Ammon's horn (tissue), 1 donor: Measurements from ENCODE around the gene ZNF341.
"Not testable (repeated sequence)": the region's sequence is repeated elsewhere in the genome, so short reads cannot be mapped to it uniquely, and the experiment has no call there.

Source experiments
- DNase-seq: peaks from one replicate; pipeline ENCODE4 v3.0.0-alpha.2; 2016; ENCODE audit warnings: low spot score

The ZNF341 gene

DNA sequence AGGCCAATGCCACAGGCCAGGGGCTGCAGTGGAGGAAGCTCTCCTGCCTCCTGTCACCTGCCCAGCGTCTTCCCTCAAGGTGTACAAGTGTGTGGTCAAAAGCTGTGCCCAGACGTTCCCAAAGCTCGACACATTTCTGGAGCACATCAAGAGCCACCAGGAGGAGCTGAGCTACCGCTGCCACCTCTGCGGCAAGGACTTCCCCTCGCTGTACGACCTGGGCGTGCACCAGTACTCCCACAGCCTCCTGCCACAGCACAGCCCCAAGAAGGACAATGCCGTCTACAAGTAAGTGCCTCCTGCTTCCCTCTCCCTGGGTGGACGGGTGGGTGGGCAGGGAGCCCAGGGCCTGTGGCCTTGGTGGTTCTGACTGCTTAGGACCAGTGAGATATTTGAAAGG, 38.2 kb downstream of the ZNF341 start:
- no peak for DNase-seq

DNA sequence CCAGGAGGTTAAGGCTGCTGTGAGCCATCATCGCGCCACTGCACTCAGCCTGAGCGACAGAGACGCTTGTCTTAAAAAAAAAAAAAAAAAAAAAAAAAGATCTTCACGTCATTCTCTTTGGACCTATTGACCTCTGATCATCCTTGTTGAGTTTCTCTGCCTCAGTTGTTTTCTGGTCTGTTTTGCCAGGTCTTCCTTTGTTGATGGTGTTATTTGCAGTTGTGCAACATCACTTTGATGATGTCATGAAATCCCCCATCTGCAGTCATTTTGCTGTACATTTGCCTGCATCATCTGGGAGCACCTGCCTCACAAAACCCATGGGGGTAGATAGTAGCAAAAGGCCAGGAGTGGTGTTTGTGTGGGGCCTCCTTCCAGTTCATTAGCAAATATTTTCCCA, 40.1 kb downstream of the ZNF341 start:
- DNase-seq: no peak

DNA sequence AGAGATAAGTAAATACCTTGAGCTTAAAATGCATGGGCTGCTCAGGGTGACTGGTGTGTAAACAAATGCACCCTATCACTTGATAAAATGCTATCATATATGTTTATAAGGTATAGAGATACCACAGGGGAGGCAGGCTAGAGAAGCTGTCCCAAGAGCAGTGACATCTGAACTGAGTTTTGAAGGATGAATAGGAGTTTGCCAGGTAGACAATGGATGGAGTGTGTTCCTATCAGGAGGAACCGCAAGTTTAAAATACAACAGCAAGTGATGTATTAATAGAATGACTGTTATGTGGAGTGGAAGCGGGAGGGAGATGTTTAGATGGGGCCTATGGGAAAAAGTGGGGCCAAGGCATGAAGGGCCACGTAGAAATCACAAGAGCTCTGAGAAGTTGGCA, 40.6 kb downstream of the ZNF341 start:
- DNase-seq: no peak

DNA sequence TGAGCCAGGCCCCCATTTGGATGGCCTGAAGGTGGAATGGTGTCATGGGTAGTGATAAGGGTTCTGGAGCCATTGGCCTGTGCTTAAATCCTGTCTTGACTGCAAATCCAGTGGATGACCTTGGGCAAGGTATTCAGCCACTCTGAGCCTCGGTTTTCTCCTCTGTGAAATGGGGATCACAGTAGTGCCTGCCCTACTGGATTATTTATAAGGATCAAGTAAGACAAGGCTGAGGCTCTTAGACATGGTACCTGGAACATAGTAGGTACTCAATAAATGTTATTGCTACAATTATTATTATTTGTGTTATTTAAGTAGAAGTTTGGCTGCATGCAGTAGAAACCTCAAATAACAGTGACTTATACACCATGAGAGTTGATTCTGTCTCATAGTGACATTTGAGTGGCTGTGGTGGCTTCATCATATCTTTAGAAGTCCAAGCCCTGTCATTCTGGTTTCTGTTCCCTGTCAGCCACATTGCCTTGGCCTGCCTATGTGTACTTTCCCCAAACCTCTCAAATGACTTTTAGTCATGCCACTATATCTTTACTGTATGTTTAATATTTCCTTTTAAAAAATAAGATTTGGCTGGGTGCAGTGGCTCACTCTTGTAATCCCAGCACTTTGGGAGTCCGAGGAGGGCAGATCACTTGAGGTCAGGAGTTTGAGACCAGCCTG, 41.8 kb downstream of the ZNF341 start:
- no peak for DNase-seq

DNA sequence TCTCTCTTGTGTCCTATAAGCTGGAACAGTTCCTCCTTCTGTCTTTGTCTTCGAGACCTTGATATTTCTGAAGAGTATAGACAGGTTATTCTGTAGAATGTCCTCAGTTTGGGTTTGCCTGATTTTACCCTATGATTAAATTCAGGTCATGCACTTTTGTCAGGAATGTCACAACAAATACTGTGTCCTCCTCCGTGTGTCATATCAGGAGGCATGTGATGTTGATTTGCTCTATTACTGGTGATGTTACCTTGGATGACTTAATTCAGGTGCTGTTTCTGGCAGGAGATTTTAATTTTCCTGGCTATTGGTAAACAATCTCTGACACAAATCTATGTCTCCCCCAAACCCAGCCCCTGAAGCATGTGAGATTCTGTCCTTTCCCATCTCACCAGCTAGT, 46.0 kb downstream of the ZNF341 start:
- DNase-seq: no peak

DNA sequence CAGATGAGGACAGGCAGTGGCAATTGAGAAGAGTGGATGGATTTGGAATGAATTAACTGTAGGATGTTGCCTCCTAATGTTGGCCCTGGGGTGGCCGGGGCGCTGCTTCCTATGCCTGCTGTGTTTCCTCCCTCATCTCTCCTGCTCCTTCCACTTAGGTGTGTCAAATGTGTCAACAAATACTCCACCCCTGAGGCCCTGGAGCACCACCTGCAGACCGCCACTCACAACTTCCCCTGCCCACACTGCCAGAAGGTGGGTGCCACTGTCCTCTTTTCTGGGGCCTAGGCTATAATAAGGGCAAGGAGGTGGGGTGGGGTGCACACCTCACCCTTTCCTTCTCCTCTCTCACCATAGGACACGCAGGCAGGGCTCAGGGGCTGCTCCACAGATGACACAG, 49.3 kb downstream of the ZNF341 start:
- DNase-seq: no peak

DNA sequence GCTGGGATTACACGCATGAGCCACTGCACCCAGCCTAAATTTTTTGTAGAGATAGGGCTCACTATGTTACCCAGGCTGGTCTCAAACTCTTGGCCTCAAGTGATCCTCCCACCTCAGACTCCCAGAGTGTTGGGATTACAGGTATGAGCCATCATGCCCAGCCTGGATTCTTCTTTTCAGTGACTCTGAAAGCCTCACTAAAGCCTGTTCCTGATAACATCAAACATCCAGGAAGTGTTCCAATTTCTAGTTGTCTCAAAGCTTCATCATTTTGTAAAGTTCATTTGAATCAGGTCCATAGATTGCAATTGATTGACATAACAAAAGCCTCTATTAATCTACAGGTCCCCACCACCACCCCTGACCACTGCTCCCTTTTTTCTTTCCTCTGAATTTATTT, 50.1 kb downstream of the ZNF341 start:
- no peak for DNase-seq

DNA sequence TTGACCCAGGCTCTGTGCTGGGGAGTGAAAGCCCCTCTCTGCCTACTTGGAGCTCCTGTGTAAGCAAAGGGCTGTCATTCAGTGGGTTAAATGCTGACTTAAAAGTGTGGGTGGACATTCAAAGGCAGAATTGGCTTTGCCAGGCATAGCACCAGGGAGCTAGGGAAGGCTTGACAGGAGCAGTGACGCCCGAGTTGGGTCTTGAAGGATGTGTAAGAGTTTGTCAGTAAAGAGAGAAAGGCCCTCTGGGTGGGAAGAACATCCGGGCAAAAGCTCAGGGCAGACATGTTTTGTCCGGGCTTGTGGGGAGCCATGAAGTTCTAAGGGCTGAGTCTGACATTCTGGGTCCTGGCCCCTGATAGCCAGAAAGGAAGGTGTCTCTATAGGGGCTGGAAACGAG, 51.5 kb downstream of the ZNF341 start:
- DNase-seq: no peak

DNA sequence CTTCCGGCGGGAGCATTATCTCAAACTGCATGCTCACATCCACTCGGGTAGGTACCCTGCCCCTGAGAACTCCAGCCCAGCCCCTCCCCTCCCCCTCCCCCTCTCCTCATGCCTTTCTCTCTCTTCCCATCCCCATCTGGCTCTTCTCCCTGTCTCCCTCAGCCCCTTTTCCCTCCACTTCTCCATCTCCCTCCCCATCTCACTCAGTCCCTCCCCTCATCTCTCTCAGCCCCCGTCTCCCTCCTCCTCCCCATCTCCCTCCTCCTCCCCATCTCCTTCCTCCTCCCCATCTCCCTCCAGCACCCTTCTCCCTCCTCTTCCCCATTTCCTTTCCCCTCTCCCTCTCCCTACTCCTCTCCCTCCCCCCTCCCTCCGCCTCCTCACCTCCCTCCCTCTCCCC, 52.0 kb downstream of the ZNF341 start:
- DNase-seq: no peak

DNA sequence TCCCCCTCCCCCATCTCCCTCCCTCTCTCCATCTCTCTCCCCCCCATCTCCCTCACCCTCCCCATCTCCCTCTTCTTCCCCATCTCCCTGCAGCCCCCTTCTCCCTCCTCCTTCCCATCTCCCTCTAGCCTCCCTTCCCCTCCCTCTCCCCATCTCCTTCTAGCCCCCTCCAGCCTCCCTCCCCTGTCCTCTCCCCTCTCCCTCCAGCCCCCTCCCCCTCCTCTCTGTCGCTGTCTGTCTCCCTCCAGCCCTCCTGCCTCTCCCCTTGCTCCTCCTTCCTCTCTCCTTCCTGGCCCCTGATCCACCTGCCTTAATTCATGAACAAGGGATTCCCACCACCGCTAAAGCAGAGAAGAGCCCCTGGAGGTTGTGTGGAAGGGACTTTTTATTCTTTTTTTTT, 52.4 kb downstream of the ZNF341 start:
- DNase-seq: no peak

DNA sequence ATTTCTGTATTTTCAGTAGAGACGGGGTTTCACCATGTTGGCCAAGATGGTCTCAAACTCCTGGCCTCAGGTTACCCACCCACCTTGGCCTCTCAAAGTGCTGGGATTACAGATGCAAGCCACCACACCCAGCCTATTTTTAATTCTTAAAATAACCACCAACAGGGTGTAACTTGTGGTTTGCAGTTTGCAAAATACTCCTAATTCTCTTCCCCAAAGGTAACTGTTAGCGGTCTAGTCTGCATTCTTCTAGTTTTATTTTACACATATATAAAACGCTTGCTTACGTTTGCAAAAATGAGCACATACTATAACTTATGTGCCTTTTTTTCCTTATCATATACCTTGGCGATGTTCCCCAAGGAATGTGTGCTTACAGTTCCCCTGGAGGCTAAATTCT, 53.7 kb downstream of the ZNF341 start:
- DNase-seq: no peak

DNA sequence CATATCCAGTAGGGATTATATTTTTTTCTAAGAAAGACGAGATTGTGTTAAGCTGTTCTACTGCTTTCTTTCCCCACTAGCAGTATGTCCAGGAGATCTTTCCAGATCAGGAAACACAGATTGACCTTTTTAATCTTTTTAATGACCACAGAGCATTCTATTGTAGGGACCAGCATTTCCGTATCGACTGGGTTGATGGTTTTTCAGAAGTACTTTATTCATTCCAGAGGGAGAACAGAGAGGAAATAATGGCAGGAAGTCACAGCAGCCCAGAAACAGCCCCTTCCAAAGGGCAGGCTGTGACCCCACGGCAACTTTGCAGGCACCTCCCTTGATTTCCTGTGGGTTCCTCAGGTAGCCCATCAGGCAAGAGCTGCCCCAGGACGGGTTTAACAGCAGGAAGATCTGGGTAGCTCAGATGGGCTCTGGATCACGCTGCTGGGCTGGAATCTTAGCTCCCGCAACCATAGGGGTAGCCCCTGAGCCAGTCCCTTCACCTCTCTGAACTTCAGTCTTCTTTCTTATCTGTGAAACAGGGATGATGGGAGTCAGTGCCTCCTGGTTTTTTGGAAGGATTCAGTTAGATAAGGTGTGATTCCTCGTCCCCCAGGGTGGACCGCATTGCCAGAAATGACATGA, 55.6 kb downstream of the ZNF341 start:
- DNase-seq: no peak

DNA sequence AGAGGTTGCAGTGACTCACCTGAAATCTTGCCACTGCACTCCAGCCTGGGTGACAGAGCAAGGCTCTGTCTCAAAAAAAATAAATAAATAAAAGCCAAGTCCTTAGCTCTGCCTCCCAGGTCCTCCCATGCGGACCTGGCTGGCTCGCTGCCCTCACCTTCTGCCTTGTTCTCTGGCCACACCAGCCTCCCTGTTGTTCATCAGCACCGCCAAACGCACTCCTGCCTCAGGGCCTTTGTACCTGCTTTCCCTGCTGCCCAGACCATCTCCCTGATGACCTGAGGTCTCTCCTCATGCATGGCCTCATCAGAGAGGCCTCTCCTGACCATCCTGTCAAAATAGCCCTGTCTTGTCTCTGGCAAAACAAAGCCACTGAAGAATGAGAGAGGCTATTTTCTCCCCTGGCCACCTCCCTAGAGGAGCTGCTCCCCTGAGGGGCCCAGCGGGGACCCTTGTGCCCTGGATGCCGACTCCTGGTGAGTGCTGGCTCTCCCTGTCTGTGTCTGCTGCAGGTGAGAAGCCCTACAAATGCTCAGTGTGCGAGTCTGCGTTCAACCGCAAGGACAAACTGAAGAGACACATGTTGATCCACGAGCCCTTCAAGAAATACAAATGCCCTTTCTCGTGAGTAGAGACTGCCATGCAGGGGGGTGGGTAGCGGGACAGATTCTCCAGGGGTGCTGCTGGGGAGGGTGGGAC, 56.7 kb downstream of the ZNF341 start:
- no peak for DNase-seq

DNA sequence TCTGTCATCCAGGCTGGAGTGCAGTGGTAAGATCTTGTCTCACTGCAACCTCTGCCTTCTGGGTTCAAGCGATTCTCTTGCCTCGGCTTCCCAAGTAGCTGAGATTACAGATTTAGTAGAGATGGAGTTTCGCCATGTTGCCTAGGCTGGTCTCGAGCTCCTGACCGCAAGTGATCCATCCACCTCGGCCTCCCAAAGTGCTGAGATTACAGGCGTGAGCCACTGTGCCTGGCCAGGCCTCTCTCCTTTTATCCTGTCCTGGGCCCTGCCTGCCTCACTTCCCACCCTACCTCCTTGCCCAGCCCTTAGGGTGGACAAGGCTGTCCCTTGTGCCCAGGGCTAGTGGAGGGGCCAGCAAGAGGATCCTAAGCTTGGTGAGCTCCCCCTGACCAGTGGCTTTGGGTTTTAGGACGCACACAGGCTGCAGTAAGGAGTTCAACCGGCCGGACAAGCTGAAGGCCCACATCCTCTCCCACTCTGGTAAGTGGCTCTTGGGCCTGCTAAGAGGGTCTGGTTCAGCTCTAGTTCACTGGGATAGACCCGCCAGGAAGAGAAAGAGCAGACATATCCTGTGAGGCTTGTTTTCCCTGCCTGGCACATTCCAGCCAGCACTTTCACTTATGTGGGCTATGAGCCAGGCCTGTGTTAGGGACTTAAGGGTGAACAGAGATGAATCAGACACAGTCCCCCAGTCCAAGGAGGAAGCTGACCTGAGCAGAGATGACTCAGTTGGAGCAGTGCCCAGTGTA, 57.5 kb downstream of the ZNF341 start:
- DNase-seq: no peak

DNA sequence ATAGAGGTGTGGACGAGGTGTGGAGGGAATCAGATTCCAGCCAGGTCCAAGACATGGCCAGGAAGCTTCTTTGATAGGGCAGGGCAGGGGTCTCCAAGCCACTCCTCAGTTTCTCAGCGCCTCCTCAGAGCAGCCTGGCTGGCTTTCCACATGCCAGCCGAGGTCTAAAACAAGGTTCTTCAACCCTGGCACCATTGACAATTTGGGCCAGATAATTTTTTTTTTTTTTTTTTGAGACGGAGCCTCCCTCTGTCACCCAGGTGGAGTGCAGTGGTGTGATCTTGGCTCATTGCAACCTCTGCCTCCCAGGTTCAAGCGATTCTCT, 58.0 kb downstream of the ZNF341 start:
- no peak for DNase-seq

DNA sequence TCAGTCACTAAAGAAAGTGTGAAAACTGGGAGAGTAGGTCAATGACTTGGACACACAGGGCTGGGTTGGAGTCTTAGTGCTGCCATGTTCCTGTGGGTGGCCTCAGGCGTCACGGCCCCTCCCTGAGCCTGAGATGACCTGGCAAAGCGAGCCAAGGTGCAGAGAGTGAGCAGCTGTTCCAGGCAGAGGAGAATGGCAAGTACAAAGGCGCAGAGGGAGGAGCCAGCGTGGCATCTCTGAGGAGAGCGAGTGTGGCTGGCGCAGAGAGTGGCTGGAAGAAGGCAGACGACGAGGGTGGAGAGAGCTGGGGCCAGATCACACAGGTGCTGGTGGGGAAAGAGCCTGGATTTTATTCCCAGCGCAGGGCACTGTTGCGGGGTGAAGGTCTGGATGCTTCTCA, 58.8 kb downstream of the ZNF341 start:
- no peak for DNase-seq

DNA sequence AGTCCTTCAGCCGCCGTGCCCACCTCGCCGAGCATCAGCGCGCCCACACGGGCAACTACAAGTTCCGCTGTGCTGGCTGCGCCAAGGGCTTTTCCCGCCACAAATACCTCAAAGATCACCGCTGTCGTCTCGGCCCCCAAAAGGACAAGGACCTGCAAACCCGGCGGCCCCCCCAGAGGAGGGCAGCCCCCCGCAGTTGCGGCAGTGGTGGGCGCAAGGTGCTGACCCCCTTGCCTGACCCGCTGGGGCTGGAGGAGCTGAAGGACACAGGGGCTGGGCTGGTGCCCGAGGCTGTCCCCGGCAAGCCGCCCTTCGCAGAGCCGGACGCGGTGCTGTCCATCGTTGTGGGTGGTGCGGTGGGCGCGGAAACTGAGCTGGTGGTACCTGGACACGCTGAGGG, 59.2 kb downstream of the ZNF341 start:
- DNase-seq: no peak

DNA sequence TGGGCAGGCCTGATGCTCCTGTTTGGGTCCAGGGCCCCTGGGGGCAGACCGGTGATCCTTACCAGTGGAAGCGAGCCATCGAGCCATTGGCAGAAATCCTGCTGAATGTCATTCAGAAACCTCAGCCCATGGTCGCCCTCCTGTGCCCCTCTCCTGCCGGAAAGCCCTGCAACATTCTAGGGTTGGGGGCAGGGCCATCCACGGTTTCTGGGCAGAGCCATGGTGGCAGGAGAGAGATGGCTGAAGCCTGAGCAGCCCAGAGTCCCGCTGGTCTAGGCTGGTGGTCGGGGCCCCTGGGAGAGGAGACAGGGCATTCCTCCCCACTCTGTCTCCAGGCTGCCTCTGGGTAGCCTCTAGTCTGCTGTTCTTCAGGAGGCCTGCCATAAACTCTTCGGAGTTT, 59.7 kb downstream of the ZNF341 start:
- no peak for DNase-seq

DNA sequence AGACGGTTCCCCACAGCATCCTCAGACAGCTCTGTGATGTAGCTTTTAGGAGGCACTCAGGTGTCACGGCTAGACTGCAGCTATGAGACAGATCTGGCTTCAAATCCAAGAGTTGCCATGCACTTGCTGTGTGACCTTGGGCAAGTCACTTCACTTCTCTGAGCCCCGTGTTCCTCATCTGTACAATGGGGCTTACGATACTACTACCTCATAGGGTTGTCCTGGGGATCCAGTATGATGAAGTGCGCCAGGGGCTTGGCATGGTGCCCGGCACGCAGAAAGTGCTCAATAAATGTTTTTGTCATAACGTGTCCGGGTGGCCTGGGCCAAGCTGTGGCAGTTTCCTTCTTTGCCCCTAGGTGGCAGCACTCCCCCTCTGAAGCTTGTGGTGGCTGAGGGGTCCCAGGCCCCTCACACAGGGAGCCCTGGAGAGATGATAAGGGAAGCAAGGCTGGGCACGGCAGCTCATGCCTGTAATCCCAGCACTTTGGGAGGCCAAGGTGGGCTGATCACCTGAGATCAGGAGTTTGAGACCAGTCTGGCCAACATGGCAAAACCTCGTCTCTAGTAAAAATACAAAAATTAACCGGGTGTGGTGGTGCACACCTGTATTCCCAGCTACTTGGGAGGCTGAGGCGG, 60.3 kb downstream of the ZNF341 start:
- peak; percentile 15 for DNase-seq

DNA sequence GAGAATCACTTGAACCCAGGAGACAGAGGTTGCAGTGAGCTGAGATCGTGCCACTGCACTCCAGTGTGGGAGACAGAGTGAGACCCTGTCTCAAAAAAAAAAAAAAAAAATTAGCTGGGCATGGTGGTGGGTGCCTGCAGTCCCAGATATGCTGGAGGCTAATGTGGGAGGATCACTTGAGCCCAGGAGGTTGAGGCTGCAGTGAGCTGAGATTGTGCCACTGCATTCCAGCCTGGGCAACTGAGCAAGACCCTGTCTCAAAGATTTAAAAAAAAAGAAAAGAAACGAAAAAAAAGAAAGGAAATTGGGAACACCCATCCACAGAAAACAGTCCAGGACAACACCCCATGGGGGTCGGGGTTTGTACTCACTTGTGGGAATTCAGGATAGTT, 60.8 kb downstream of the ZNF341 start:
- DNase-seq: not testable (repeated sequence)

DNA sequence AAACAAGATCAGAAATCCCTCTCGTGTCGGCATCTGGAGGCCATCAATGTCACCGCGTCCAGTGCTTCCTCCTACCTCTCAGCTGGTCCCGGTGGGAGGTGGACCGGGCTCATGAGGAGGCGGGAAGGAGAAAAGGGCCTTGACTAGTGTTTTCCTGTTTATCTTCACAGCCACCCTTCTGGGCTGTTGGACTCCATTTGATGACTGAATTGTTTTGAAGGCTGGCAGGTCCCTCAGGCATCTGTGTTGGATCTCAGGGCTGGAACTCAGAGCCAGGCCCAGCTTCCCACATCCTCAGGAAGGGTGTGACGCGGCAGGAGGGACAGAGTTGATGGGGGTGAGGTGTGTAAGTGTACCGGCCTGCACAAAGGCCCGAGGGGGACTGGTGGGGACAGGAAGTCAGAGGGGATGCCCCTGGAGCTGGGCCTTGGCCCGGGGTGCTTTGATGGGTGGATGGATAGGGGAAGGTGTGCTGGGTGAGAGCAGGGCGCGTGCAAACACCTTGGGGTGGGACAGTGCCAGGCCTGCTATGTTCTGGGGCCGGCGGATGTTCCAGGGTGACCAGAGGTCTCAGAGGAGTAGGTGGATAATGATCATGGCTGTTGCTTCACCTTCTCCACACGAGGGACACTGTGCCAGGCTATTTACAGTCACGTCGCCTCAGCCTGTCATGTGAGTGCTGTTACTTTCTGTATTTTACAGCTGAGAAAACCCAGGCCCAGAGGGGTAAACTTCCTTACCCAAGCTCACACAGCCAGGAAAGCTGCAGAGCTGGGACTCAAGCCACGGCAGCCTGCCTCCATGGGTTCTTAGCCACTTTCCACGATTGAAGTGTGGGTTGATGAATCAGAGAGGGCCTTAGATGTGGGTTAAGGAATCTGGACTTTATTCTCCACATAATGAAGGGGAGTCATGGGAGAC, 61.5 kb downstream of the ZNF341 start:
- DNase-seq: no peak
